Parathyroid adenoma (tissue), 2 donors: ENCODE results near the gene PLAAT5.

Experiments used
- H2AFZ ChIP-seq: fragments of 300-600 bp; sonication (generic); one replicate; pipeline ENCODE4 v1.7.0; 2017; ENCODE audit warnings: antibody characterized with exemption, mild to moderate bottlenecking
- H3K27ac ChIP-seq: fragments of 300-600 bp; sonication (generic); one replicate; pipeline ENCODE4 v1.7.0; 2017
- H3K27me3 ChIP-seq: fragments of 300-600 bp; sonication (generic); one replicate; pipeline ENCODE4 v1.7.0; 2017; ENCODE audit warnings: low read length; ENCODE audit not compliant: control insufficient read depth, insufficient read depth
- H3K36me3 ChIP-seq: fragments of 300-600 bp; sonication (generic); one replicate; pipeline ENCODE4 v1.7.0; 2017; ENCODE audit warnings: low read length; ENCODE audit not compliant: control insufficient read depth, insufficient read depth
- H3K4me1 ChIP-seq: fragments of 300-600 bp; sonication (generic); one replicate; pipeline ENCODE4 v1.7.0; 2017; ENCODE audit warnings: control low read depth
- H3K4me2 ChIP-seq: fragments of 300-600 bp; sonication (generic); one replicate; pipeline ENCODE4 v1.7.0; 2017; ENCODE audit warnings: low read length
- H3K4me3 ChIP-seq: fragments of 300-600 bp; sonication (generic); one replicate; pipeline ENCODE4 v1.7.0; 2017; ENCODE audit warnings: low read depth, low read length
- H3K79me2 ChIP-seq: fragments of 300-600 bp; sonication (generic); one replicate; pipeline ENCODE4 v1.7.0; 2017; ENCODE audit warnings: control low read depth
- H3K9ac ChIP-seq: fragments of 300-600 bp; sonication (generic); one replicate; pipeline ENCODE4 v1.7.0; 2017; ENCODE audit warnings: mild to moderate bottlenecking
- H3K9me3 ChIP-seq: fragments of 300-600 bp; sonication (generic); one replicate; pipeline ENCODE4 v1.7.0; 2017; ENCODE audit warnings: low read length; ENCODE audit not compliant: control insufficient read depth
- CTCF ChIP-seq: fragments of 300-600 bp; sonication (generic); IDR thresholded peaks from one replicate; pipeline ENCODE4 v1.7.0; 2017; ENCODE audit warnings: antibody characterized with exemption, mild to moderate bottlenecking
- donor health status: primary hyperparathyroidism.

Gene PLAAT5

GRCh38 chr11:63478896-63479295 lies 12.1 kb downstream of the PLAAT5 start:
- Histone ChIP-seq H3K36me3 (no peaks in the 10 kb centered on the region), H3K9me3 (no peaks in the 10 kb centered on the region), H3K4me1 (no peaks in the 10 kb centered on the region), H3K27ac (no peak overlapping the region), H2AFZ (no peak overlapping the region), H3K79me2 (no peaks in the 10 kb centered on the region), H3K9ac (no peak overlapping the region), H3K4me3 (no peak overlapping the region), H3K4me2 (no peak overlapping the region), H3K27me3 (no peaks in the 10 kb centered on the region)
- TF ChIP-seq CTCF, result peak; percentile 65

- Histone ChIP-seq H3K36me3 (no peaks in the 10 kb centered on the region), H3K9ac (no peak overlapping the region), H3K27ac (no peak overlapping the region), H3K4me2 (no peak overlapping the region), H3K79me2 (no peaks in the 10 kb centered on the region), H3K27me3 (no peaks in the 10 kb centered on the region), H3K9me3 (no peaks in the 10 kb centered on the region), H3K4me1 (no peaks in the 10 kb centered on the region), H3K4me3 (no peak overlapping the region), H2AFZ (no peak overlapping the region)
- TF ChIP-seq CTCF, result no peak
These were observed 14.3 kb downstream of the PLAAT5 start for GRCh38 chr11:63476618-63477017.

GRCh38 chr11:63472372-63472771 lies 18.6 kb downstream of the PLAAT5 start:
- no peaks in the 10 kb centered on the region for H3K9me3 ChIP-seq
- no peak overlapping the region for H3K9ac ChIP-seq
- H3K4me3 ChIP-seq, result no peak overlapping the region
- H3K36me3 ChIP-seq, result no peaks in the 10 kb centered on the region
- no peaks in the 10 kb centered on the region for H3K79me2 ChIP-seq
- H3K27ac ChIP-seq, result no peak overlapping the region
- no peak overlapping the region for H3K4me2 ChIP-seq
- no peaks in the 10 kb centered on the region for H3K27me3 ChIP-seq
- TF ChIP-seq CTCF, result no peak
- no peaks in the 10 kb centered on the region for H3K4me1 ChIP-seq
- H2AFZ ChIP-seq, result no peak overlapping the region

- no peaks in the 10 kb centered on the region for H3K27me3 ChIP-seq
- H3K79me2 ChIP-seq, result no peaks in the 10 kb centered on the region
- H2AFZ ChIP-seq, result no peak overlapping the region
- H3K9me3 ChIP-seq, result no peaks in the 10 kb centered on the region
- no peak overlapping the region for H3K27ac ChIP-seq
- no peaks in the 10 kb centered on the region for H3K4me1 ChIP-seq
- H3K4me2 ChIP-seq, result no peak overlapping the region
- H3K9ac ChIP-seq, result no peak overlapping the region
- no peak for TF ChIP-seq CTCF
- no peaks in the 10 kb centered on the region for H3K36me3 ChIP-seq
- H3K4me3 ChIP-seq, result no peak overlapping the region
These were observed 20.7 kb downstream of the PLAAT5 start for GRCh38 chr11:63470311-63470710.

- H3K4me2 ChIP-seq, result no peak overlapping the region
- H3K36me3 ChIP-seq, result no peaks in the 10 kb centered on the region
- no peak overlapping the region for H3K9ac ChIP-seq
- no peaks in the 10 kb centered on the region for H3K9me3 ChIP-seq
- H3K4me3 ChIP-seq, result no peak overlapping the region
- no peak for TF ChIP-seq CTCF
- no peak overlapping the region for H3K27ac ChIP-seq
- no peaks in the 10 kb centered on the region for H3K79me2 ChIP-seq
- no peaks in the 10 kb centered on the region for H3K4me1 ChIP-seq
- H3K27me3 ChIP-seq, result no peaks in the 10 kb centered on the region
- H2AFZ ChIP-seq, result no peak overlapping the region
These were observed 28.8 kb downstream of the PLAAT5 start for GRCh38 chr11:63462137-63462536.
